Stimulated activated CD8-positive, alpha-beta memory T cell treated with anti-CD3 and anti-CD28 coated beads, Interleukin-4, amount 100 ng/mL, for 48 hours (primary cell): ENCODE results near the gene GNAQ.

Experiments
- DNase-seq: peaks from one replicate; pipeline ENCODE4 v3.0.0-alpha.2; 2020

Gene GNAQ

DNA sequence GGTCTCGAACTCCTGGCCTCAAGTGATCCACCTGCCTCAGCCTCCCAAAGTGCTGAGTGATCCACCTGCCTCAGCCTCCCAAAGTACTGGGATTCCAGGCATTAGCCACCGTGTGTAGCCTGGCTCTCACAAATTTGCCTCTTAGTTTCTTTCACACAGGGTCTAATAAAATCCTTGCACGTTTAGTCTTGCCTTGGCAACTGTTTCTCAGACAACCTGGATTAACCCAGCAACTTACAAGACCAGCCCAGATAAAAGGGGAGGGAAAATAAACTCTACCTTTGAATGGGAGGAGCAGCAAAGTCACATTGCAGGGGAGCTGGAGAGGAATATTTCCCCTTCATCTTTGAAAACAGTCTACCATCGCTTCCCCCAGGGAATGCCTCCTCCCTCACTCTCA, 354.2 kb downstream of the GNAQ start:
- no peak for DNase-seq

DNA sequence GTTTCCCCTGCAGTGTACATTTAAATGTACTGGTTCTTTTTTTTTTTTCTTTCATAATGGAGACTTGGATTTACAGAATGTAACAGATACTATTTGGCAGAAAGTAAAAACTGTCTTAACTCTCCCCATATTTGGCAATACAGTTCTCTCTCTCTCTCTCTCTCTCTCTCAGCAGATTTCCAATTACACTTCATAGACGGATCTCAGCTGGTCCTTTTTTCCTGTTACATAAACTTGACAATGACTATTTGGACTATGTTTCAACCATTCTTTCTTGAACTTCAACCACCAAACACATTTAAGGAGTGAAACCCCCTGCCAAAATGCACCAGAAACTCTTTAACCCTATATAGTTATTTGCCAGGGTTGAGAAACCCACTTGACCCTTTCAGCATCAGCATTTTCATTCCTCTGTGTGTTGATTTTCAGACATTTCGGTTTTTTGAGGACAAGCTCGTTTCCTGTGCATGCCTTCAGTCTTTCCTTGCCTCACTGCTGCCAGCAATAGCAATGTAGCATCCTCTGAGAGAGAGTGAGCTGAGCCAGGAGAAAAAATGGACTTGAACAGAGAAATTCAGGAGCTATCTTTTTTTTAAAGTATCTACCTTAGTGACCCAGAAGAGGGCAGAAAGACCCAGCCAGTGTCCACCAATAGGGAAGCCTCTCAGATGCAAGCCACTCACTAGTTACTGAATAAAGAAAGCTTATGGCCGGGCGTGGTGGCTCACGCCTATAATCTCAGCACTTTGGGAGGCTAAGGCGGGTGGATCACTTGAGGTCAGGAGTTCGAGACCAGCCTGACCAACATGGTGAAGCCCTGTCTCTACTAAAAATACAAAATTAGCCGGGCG, 357.4 kb downstream of the GNAQ start:
- DNase-seq = no peak

DNA sequence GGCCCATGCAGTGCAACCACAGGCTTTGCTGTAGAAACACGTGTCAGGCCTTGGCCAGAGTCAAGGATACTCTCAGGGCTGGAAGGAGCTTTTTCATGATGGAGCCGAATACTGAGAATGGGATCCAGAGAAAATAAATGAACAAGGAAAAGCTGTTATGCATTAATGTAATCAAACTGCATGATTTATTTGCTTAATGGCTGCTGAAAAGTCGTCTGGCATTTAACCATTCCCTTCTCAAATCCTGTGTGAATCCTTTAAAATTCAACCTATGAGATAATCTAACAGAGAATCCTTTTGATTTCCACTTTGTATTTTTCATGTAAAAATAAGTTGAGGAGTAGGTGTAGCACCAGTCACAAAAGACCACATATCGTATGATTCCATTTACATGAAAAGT, 359.4 kb downstream of the GNAQ start:
- DNase-seq = no peak

DNA sequence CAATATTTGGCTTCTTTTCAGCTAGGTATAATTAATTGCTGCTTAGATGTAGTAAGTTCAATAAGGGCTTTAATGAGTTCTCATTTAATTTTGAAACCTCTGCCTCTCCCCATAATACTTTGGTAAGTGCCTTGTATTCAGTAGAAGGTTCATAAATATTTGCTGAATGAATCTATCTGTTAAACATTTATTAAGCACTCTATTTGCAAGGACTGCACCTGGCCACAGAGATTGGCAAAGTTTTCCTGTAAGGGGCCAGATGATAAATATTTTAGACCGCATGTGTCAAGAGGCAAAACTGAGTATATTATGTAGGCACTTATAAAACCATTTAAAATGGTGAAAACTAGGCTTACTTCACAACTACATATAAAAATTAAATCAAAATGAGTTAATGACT, 364.5 kb downstream of the GNAQ start:
- no peak for DNase-seq
